22Rv1 (cell line): Measurements from ENCODE around the gene JPH3.

Experiments
- H3K27ac ChIP-seq: fragments of 450-650 bp; 2 replicates; pipeline ENCODE4 v1.5.1; 2017
- ZFX ChIP-seq: fragments of 450-650 bp; IDR thresholded peaks from 2 replicates; pipeline ENCODE4 v1.6.1; 2017; ENCODE audit warnings: antibody characterized with exemption, borderline replicate concordance
- TF ChIP-seq, protein P1 (sequence below): fragments of 450-650 bp; IDR thresholded peaks from 2 replicates; pipeline ENCODE4 v1.5.1; 2017; ENCODE audit warnings: mild to moderate bottlenecking

JPH3 gene

DNA sequence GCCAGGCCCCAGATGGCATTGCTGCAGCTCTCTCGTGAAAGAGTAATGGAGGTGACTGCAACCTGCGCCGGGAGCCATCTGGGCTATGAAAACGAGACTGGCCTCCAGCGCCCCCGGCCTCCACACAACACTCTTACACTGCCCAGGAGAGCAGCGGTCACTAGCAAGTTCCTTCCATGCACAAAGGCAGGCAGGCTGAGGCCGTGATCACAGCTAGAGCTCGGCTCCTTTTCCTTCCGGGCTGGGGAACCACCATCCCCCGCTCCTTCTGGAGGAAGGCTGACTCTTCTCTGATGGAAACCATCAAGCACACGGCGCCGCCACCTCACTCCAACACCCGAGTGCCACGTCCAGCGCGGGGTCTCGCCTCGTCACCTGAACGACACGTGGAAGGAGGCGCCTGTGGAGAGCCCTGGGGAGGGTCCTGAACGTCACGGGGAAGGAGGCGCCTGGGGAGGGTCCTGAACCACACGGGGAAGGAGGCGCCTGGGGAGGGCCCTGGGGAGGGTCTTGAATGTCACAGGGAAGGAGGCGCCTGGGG, 101.6 kb downstream of the JPH3 start:
- H3K27ac ChIP-seq, result no peak overlapping the region
- TF ChIP-seq, protein P1, sequence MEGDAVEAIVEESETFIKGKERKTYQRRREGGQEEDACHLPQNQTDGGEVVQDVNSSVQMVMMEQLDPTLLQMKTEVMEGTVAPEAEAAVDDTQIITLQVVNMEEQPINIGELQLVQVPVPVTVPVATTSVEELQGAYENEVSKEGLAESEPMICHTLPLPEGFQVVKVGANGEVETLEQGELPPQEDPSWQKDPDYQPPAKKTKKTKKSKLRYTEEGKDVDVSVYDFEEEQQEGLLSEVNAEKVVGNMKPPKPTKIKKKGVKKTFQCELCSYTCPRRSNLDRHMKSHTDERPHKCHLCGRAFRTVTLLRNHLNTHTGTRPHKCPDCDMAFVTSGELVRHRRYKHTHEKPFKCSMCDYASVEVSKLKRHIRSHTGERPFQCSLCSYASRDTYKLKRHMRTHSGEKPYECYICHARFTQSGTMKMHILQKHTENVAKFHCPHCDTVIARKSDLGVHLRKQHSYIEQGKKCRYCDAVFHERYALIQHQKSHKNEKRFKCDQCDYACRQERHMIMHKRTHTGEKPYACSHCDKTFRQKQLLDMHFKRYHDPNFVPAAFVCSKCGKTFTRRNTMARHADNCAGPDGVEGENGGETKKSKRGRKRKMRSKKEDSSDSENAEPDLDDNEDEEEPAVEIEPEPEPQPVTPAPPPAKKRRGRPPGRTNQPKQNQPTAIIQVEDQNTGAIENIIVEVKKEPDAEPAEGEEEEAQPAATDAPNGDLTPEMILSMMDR, result no peak
- TF ChIP-seq ZFX, result no peak

DNA sequence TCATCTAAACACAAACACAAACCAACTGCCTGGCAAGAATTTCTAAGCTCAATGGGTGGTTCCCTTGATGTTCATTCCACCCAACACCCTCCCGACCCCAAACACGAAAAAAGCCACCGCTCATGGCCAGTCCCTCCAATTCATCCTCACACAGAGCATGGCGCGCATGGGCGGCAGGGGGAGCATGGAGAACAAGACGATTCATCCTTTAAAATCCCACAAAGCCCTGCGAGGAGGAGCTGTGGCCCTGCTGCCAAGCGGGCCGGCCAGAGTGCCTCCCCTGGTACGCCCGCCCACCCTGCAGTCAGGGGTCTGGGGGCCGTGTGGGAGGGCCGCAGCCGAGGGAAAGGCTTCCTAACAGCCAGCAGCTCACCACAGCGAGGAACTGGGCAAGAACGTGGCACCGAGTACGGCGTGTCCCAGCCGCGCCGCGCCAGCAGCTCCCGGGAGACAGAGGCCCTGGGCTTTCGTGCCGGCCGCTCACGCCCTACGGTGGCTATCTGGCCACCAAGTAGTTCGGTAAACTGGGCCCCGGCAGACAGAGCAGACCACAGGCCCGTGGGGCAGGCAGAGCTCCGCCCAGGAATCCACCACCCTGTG, 102.5 kb downstream of the JPH3 start:
- peak overlapping the region; percentile 46; the same call in 1 of the 2 replicates for H3K27ac ChIP-seq
- TF ChIP-seq, protein P1, result no peak
- no peak for TF ChIP-seq ZFX

DNA sequence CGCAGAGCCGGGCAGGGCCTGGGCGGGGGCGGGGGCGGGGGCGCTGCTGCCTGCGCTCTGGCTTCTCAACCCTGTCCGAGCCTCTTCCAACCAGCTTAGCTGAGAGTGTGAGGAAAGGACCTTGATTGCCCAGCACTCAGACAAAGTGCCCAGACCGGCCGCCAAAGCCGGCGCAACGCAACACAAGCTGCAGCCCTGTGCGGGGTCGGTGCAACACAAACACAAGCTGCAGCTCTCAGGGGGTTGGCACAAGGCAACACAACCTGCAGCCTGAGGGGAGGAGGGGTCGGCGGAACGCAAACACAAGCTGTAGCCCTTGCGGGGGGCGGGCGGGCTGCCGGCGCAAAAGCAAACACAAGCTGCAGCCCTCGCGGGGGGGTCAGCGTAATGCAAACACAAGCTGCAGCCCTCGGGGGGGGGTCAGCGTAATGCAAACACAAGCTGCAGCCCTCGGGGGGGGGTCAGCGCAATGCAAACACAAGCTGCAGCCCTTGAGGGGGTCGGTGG, 103.5 kb downstream of the JPH3 start:
- TF ChIP-seq, protein P1, result no peak
- no peak for TF ChIP-seq ZFX
- H3K27ac ChIP-seq, result peak overlapping the region; percentile 46

DNA sequence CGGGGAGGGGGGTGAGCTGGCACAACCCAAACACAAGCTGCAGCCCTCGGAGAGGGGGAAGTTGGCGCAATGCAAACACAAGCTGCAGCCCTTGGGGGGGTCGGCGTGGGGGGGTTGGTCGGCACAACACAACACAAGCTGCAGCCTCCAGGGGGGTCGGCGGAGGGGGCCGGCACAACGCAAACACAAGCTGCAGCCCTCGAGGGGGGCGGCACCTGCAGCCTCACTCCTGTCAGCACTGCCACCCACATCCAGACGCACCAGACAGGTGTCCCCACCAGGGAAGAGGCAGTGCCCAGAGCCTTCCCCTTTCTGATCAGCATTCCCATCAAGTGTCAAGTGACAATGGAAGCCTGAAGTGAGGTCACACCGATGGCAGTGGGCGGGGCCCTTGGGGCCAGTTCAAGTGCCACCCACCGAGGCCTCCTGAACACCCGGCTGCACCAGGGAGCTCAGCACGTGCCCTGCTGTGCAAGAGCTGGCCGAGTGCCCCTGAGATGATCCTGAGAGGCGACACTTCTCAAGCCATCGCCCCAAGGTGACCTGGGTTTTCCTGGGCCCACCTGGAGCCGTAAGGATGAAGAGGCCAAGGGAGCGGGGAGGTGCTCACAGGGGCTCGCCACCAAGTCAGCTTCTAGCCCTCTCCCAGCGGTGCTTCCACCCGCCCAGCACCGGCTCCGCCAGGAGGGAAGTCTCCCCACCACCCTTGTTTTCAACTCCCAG, 104.1 kb downstream of the JPH3 start:
- peak overlapping the region; percentile 4; the same call in 1 of the 2 replicates for H3K27ac ChIP-seq
- TF ChIP-seq ZFX, result no peak
- TF ChIP-seq, protein P1, result no peak

DNA sequence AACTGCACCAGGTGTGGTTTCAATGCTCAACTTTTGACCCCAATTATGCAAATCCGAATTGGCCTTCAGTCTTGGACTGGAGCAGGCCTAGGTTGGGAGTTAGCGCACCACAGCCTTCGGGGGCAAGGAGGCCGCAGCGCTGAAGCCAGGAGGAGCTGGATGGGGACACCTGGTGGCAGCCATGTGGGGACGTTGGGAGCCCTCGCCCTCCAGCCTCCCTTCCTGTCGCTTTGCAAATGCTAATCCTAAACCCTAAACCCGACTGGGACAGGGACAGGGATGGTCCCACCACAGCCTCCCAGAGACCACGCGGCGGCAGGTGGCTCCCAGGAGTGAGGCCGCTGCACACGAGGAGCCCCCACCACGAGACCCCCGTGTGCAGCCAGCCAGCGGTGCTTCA, 104.8 kb downstream of the JPH3 start:
- TF ChIP-seq, protein P1, result 0 out of 2 replicates have a peak, but pooled peaks have one; percentile 4
- TF ChIP-seq ZFX, result no peak
- peak overlapping the region; percentile 4; the same call in 1 of the 2 replicates for H3K27ac ChIP-seq

DNA sequence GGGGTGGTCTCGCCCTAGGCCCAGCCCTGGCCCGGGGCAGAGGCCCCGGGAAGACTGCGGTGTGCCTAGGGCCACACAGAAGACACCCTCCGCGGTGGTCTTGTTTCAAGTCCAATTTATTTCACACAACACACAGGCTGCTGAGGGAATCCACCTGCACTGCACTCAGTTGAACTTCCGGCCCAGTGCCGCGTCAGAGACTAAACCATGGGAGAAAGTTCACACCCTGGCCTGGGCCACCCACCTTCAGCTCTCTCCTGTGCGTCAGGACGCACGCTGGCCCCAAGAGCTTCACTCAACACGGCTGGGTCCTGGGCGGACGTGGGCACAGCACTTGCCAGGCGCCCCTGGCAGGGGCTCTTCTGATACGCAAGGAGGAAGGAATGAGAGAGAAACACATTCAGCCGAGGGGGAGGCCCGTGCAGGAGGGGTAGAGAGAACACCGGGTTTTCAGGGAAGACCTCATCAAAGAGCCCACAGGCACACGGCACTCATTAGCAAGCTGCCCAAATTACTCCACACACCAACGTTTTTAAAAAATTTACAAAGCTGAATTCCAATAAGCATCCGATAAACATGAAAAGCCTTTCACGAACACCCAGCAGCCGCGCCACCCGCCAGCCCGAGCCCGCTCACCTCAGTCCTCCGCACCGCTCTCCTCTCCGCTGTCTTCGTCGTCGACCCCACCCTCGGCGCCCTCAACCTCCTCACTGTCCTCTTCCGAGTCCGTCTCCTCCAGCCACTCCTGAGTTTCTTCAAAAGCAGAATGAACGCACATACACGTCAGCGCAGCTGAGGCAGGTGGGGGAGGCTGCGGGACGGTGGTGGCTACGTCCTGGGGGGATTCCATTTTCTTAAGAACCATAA, 105.6 kb downstream of the JPH3 start:
- no peak overlapping the region for H3K27ac ChIP-seq
- TF ChIP-seq, protein P1, result no peak
- TF ChIP-seq ZFX, result no peak
